H9 (cell line): ENCODE data around the gene TRMU. TPM values are rescaled to one million over a fixed set of nuclear protein-coding genes. Genes with fewer than 3 reads are reported as not detected.

Experiments
- DNase-seq: peaks from one replicate; pipeline ENCODE4 v3.0.0-alpha.2; 2017
- H2AFZ ChIP-seq: one replicate; pipeline ENCODE4 v1.6.1; 2013; ENCODE audit warnings: mild to moderate bottlenecking, low read length, control low read depth, moderate library complexity
- H2AK5ac ChIP-seq: 2 replicates; pipeline ENCODE4 v1.6.1; 2013; ENCODE audit warnings: low read length, control low read depth, mixed read lengths; ENCODE audit not compliant: insufficient read length
- H2BK120ac ChIP-seq: one replicate; pipeline ENCODE4 v1.6.1; 2013; ENCODE audit warnings: low read depth, mild to moderate bottlenecking, low read length, control low read depth, inconsistent platforms; ENCODE audit not compliant: poor library complexity, severe bottlenecking
- H2BK12ac ChIP-seq: 2 replicates; pipeline ENCODE4 v1.6.1; 2013; ENCODE audit warnings: low read length, control low read depth, mixed read lengths, low read depth; ENCODE audit not compliant: insufficient read length
- H2BK15ac ChIP-seq: 2 replicates; pipeline ENCODE4 v1.6.1; 2013; ENCODE audit warnings: low read depth, low read length, control low read depth
- H2BK20ac ChIP-seq: one replicate; pipeline ENCODE4 v1.6.1; 2013; ENCODE audit warnings: low read depth, mild to moderate bottlenecking, low read length, control low read depth, inconsistent platforms; ENCODE audit not compliant: poor library complexity, severe bottlenecking
- H2BK5ac ChIP-seq: 2 replicates; pipeline ENCODE4 v1.6.1; 2013; ENCODE audit warnings: low read length, control low read depth, mixed read lengths; ENCODE audit not compliant: insufficient read length
- H3K14ac ChIP-seq: 2 replicates; pipeline ENCODE4 v1.6.1; 2013; ENCODE audit warnings: low read length, control low read depth; ENCODE audit not compliant: insufficient read depth
- H3K18ac ChIP-seq: 2 replicates; pipeline ENCODE4 v1.6.1; 2013; ENCODE audit warnings: low read depth, mild to moderate bottlenecking, mixed read lengths, low read length, control low read depth; ENCODE audit not compliant: insufficient read length
- H3K23ac ChIP-seq: 2 replicates; pipeline ENCODE4 v1.6.1; 2013; ENCODE audit warnings: low read length, control low read depth, mixed read lengths, low read depth; ENCODE audit not compliant: insufficient read length
- H3K23me2 ChIP-seq: 2 replicates; pipeline ENCODE4 v1.6.1; 2013; ENCODE audit warnings: low read depth, mild to moderate bottlenecking, mixed read lengths, low read length, control low read depth; ENCODE audit not compliant: insufficient read length, poor library complexity, severe bottlenecking
- H3K27ac ChIP-seq: 2 replicates; pipeline ENCODE4 v1.5.1; 2013; ENCODE audit warnings: low read length, control low read depth, mixed read lengths, low read depth; ENCODE audit not compliant: insufficient read length
- H3K27me3 ChIP-seq: 2 replicates; pipeline ENCODE4 v1.6.1; 2013; ENCODE audit warnings: low read length, control low read depth, inconsistent platforms; ENCODE audit not compliant: insufficient read depth
- H3K4ac ChIP-seq: 2 replicates; pipeline ENCODE4 v1.6.1; 2013; ENCODE audit warnings: low read depth, mild to moderate bottlenecking, control low read depth, inconsistent platforms, low read length, moderate library complexity
- H3K4me1 ChIP-seq: 2 replicates; pipeline ENCODE4 v1.6.1; 2013; ENCODE audit warnings: low read length, control low read depth, inconsistent platforms; ENCODE audit not compliant: insufficient read depth
- H3K4me2 ChIP-seq: 2 replicates; pipeline ENCODE4 v1.6.1; 2013; ENCODE audit warnings: low read length, control low read depth, mixed read lengths; ENCODE audit not compliant: insufficient read length, insufficient read depth
- H3K56ac ChIP-seq: 2 replicates; pipeline ENCODE4 v1.6.1; 2013; ENCODE audit warnings: low read depth, mild to moderate bottlenecking, mixed read lengths, low read length, control low read depth; ENCODE audit not compliant: insufficient read length
- H3K79me1 ChIP-seq: 2 replicates; pipeline ENCODE4 v1.6.1; 2013; ENCODE audit warnings: low read depth, mild to moderate bottlenecking, moderate library complexity, low read length, control low read depth, inconsistent platforms; ENCODE audit not compliant: insufficient read depth, poor library complexity, severe bottlenecking
- H3K79me2 ChIP-seq: 2 replicates; pipeline ENCODE4 v1.6.1; 2013; ENCODE audit warnings: low read length, control low read depth, inconsistent platforms; ENCODE audit not compliant: insufficient read depth
- H3K9ac ChIP-seq: 2 replicates; pipeline ENCODE4 v1.6.1; 2013; ENCODE audit warnings: low read length, control low read depth, mixed read lengths; ENCODE audit not compliant: insufficient read length; ENCODE audit errors: extremely low read depth
- H3K9me3 ChIP-seq: one replicate; pipeline ENCODE4 v1.6.1; 2013; ENCODE audit warnings: low read depth, low read length, inconsistent platforms; ENCODE audit not compliant: control insufficient read depth
- H3T11ph ChIP-seq: one replicate; pipeline ENCODE4 v1.6.1; 2013; ENCODE audit warnings: mild to moderate bottlenecking, low read length, control low read depth, inconsistent platforms
- H4K20me1 ChIP-seq: one replicate; pipeline ENCODE4 v1.6.1; 2013; ENCODE audit not compliant: control insufficient read depth, insufficient read length, insufficient read depth
- H4K5ac ChIP-seq: 2 replicates; pipeline ENCODE4 v1.6.1; 2013; ENCODE audit warnings: low read depth, mild to moderate bottlenecking, mixed read lengths, low read length, control low read depth; ENCODE audit not compliant: insufficient read length
- H4K8ac ChIP-seq: replicated peaks from 2 replicates; pipeline ENCODE4 v1.6.1; 2013; ENCODE audit warnings: low read length, control low read depth, mixed read lengths, low read depth; ENCODE audit not compliant: insufficient read length
- H4K91ac ChIP-seq: 2 replicates; pipeline ENCODE4 v1.6.1; 2013; ENCODE audit warnings: low read depth, mild to moderate bottlenecking, moderate library complexity, mixed read lengths, low read length, control low read depth; ENCODE audit not compliant: insufficient read length
- H3K27ac Mint-ChIP-seq, 3 experiments: 2 replicates in 2 of 3; 3 replicates in 1 of 3; pipeline ENCODE4 v1.8.0; 2020 to 2021; ENCODE audit warnings: mixed read lengths in 3 of 3, mild to moderate bottlenecking in 1 of 3, moderate library complexity in 1 of 3
- H3K27me3 Mint-ChIP-seq: 2 replicates; pipeline ENCODE4 v1.8.0; 2021; ENCODE audit warnings: low read depth, mild to moderate bottlenecking, moderate library complexity, mixed read lengths
- H3K36me3 Mint-ChIP-seq, 3 experiments: 2 replicates in 2 of 3; 3 replicates in 1 of 3; pipeline ENCODE4 v1.8.0; 2020 to 2021; ENCODE audit warnings: low read depth in 3 of 3, mixed read lengths in 3 of 3; ENCODE audit not compliant: insufficient read depth in 1 of 3
- H3K4me1 Mint-ChIP-seq, 2 experiments: 2 replicates each; pipeline ENCODE4 v1.8.0; 2020; ENCODE audit warnings: mixed read lengths in 2 of 2
- H3K4me3 Mint-ChIP-seq, 2 experiments: 2 replicates in 1 of 2; 3 replicates in 1 of 2; pipeline ENCODE4 v1.8.0; 2020 to 2021; ENCODE audit warnings: mild to moderate bottlenecking in 2 of 2, mixed read lengths in 2 of 2, moderate library complexity in 1 of 2
- H3K9me3 Mint-ChIP-seq, 2 experiments: 2 replicates in 1 of 2; 3 replicates in 1 of 2; pipeline ENCODE4 v1.8.0; 2020; ENCODE audit warnings: mild to moderate bottlenecking in 2 of 2, mixed read lengths in 2 of 2, moderate library complexity in 1 of 2
- CTCF ChIP-seq: fragments of 200-600 bp; sonication (generic); conservative IDR thresholded peaks from 3 replicates; pipeline ENCODE4 v1.8.0; 2021; ENCODE audit warnings: antibody characterized with exemption, mild to moderate bottlenecking
- WGBS: extraction: QIAGEN DNeasy Blood & Tissue Kit; methylation state at CpG from one replicate; pipeline ENCODE4 v1.1.7; 2013; ENCODE audit warnings: missing lambda C conversion rate, low lambda C conversion rate, mixed read lengths; ENCODE audit not compliant: insufficient read length; ENCODE audit errors: extremely low coverage; 5-methylcytosine and 5-hydroxymethylcytosine counted together
- total RNA-seq: library from RNA; stranded (reverse); gene quantifications from 2 replicates; pipeline ENCODE4 v1.2.1, GENCODE V29; 2021

The TRMU gene
- total RNA-seq, 1 experiment from 2014 or later = 86.3 TPM

GRCh38 chr22:46323162-46323561 is 12.4 kb upstream of the TRMU start:
- Histone ChIP-seq H2BK15ac (no peak overlapping the region), H3K18ac (no peak overlapping the region), H3K79me1 (no peaks in the 10 kb centered on the region), H3K4ac (no peak overlapping the region), H4K8ac (no peak overlapping the region), H3K23me2 (no peaks in the 10 kb centered on the region), H3K23ac (no peak overlapping the region), H4K20me1 (no peaks in the 10 kb centered on the region), H3K4me1 (no peaks in the 10 kb centered on the region), H4K91ac (no peak overlapping the region), H3K14ac (no peak overlapping the region), H4K5ac (no peak overlapping the region), H2AFZ (no peak overlapping the region), H3K79me2 (no peaks in the 10 kb centered on the region), H2BK20ac (no peak overlapping the region), H3K4me2 (no peak overlapping the region), H3K56ac (no peak overlapping the region), H3K27ac (no peak overlapping the region), H2BK12ac (no peak overlapping the region), H3K27me3 (no peaks in the 10 kb centered on the region), H2AK5ac (no peak overlapping the region), H2BK5ac (no peak overlapping the region), H3K9me3 (no peaks in the 10 kb centered on the region), H3T11ph (no peak overlapping the region), H3K9ac (no peak overlapping the region), H2BK120ac (no peak overlapping the region)
- Mint-ChIP-seq H3K4me3 (no peak overlapping the region), H3K36me3 (peaks cover 35 to 87% (median 79%) of the 10 kb centered on the region in 3 experiments), H3K9me3 (no peaks in the 10 kb centered on the region), H3K27me3 (no peaks in the 10 kb centered on the region), H3K4me1 (no peaks in the 10 kb centered on the region), H3K27ac (0 out of 7 replicates have a peak overlapping the region, but pooled peaks of 1 of the 3 experiments have one; percentile 64)
- DNase-seq = no peak
- TF ChIP-seq CTCF = no peak
- no CpG with 5 or more reads among the region's 19 CpGs for WGBS
